SHP77 (cell line): ENCODE data around the gene ROR1.
"Not testable (repeated sequence)": the region's sequence is repeated elsewhere in the genome, so short reads cannot be mapped to it uniquely, and the experiment has no call there.

Experiments used
- DNase-seq, 2 experiments: peaks; one replicate each; lab custom pipeline; 2025; lab: John Stamatoyannopoulos, UW

The ROR1 gene

GRCh38 chr1:63824451-63824850 is 50.6 kb downstream of the ROR1 start:
- no peak for DNase-seq

- no peak for DNase-seq
Measured at GRCh38 chr1:63825111-63825510, 51.3 kb downstream of the ROR1 start.

- DNase-seq = not testable (repeated sequence)
Measured at GRCh38 chr1:63826246-63826861, 52.5 kb downstream of the ROR1 start.

- no peak for DNase-seq
Measured at GRCh38 chr1:63827411-63828321, 53.8 kb downstream of the ROR1 start.

GRCh38 chr1:63828322-63829044 is 54.7 kb downstream of the ROR1 start:
- DNase-seq = no peak

GRCh38 chr1:63829349-63830327 is 55.8 kb downstream of the ROR1 start:
- no peak for DNase-seq

- DNase-seq = no peak
Measured at GRCh38 chr1:63831409-63831808, 57.6 kb downstream of the ROR1 start.

- DNase-seq = no peak
Measured at GRCh38 chr1:63833363-63834119, 59.7 kb downstream of the ROR1 start.

- DNase-seq = no peak
Measured at GRCh38 chr1:63835128-63835527, 61.3 kb downstream of the ROR1 start.

- no peak for DNase-seq
Measured at GRCh38 chr1:63836374-63836773, 62.6 kb downstream of the ROR1 start.

- DNase-seq = no peak
Measured at GRCh38 chr1:63836830-63837229, 63.0 kb downstream of the ROR1 start.

- no peak for DNase-seq
Measured at GRCh38 chr1:63843010-63843409, 69.2 kb downstream of the ROR1 start.

GRCh38 chr1:63843884-63844283 is 70.1 kb downstream of the ROR1 start:
- no peak for DNase-seq

- DNase-seq = no peak
Measured at GRCh38 chr1:63845346-63845745, 71.5 kb downstream of the ROR1 start.

- DNase-seq = no peak
Measured at GRCh38 chr1:63847308-63847910, 73.6 kb downstream of the ROR1 start.

GRCh38 chr1:63848733-63849132 is 74.9 kb downstream of the ROR1 start:
- DNase-seq = no peak

GRCh38 chr1:63849149-63849548 is 75.3 kb downstream of the ROR1 start:
- no peak for DNase-seq

- DNase-seq = no peak
Measured at GRCh38 chr1:63854091-63854490, 80.3 kb downstream of the ROR1 start.

GRCh38 chr1:63855942-63856341 is 82.1 kb downstream of the ROR1 start:
- DNase-seq = no peak

GRCh38 chr1:63856924-63857323 is 83.1 kb downstream of the ROR1 start:
- no peak for DNase-seq
